Breast epithelium (tissue), 4 donors: ENCODE results near the gene AK8. TPM values are rescaled to one million over a fixed set of nuclear protein-coding genes. Genes with fewer than 3 reads are reported as not detected.

Experiments
- DNase-seq, 2 donors: peaks; one replicate each; pipeline ENCODE4 v3.0.0-alpha.2; 2019; ENCODE audit warnings: low spot score in 2 of 2
- H3K27ac ChIP-seq, 2 donors: fragments of 200-600 bp; sonication (generic) in 1 of 2; one replicate each; pipeline ENCODE4 v1.5.1; 2016 to 2019; ENCODE audit warnings: mild to moderate bottlenecking in 1 of 2
- H3K27me3 ChIP-seq, 2 donors: fragments of 200-600 bp; sonication (generic) in 1 of 2; one replicate each; pipeline versions ENCODE4 v1.5.1 to v1.6.0; 2017 to 2019; ENCODE audit warnings: control low read depth in 1 of 2, mild to moderate bottlenecking in 1 of 2
- H3K36me3 ChIP-seq: fragments of 200-600 bp; one replicate; pipeline ENCODE4 v1.5.1; 2019
- H3K4me1 ChIP-seq, 2 donors: fragments of 200-600 bp; sonication (generic); one replicate each; pipeline ENCODE4 v1.5.1; 2016 to 2019; ENCODE audit warnings: control low read depth in 1 of 2
- H3K4me3 ChIP-seq, 3 donors: fragments of 200-600 bp; sonication (generic); 1 replicate in 2 of 3; 2 replicates in 1 of 3; pipeline ENCODE4 v1.5.1; 2016 to 2019; ENCODE audit warnings: mild to moderate bottlenecking in 3 of 3, moderate library complexity in 2 of 3
- H3K9me3 ChIP-seq, 2 donors: fragments of 200-600 bp; sonication (generic) in 1 of 2; one replicate each; pipeline ENCODE4 v1.5.1; 2016 to 2019; ENCODE audit warnings: control low read depth in 1 of 2
- CTCF ChIP-seq, 3 donors: fragments of 450-650 bp; IDR thresholded peaks; one replicate each; pipeline ENCODE4 v1.5.1; 2016 to 2017; ENCODE audit warnings: antibody characterized with exemption in 3 of 3, mild to moderate bottlenecking in 3 of 3, moderate library complexity in 3 of 3
- POLR2A ChIP-seq: fragments of 450-650 bp; IDR thresholded peaks from one replicate; pipeline ENCODE4 v1.6.1; 2016; ENCODE audit warnings: antibody characterized with exemption, mild to moderate bottlenecking, moderate library complexity
- POLR2AphosphoS5 ChIP-seq, 3 donors: sonication (generic); formaldehyde crosslinking; IDR thresholded peaks; one replicate each; pipeline ENCODE4 v1.6.1; 2017; ENCODE audit warnings: antibody characterized with exemption in 3 of 3
- intact Hi-C: fragments of 100-400 bp; cut with DNase I; formaldehyde crosslinking; loops from one replicate; pipeline ENCODE4 v1.15.1; 2023; ENCODE audit warnings: low total_unique reads
- total RNA-seq, 3 donors: library from RNA; depleted of rRNA; stranded (reverse); fragments of >200 nt; gene quantifications; one replicate each; pipeline ENCODE4 v1.1.0, GENCODE V29; 2016

AK8 gene
- total RNA-seq, 3 donors from 2014 or later: 0.66 to 2.6 (median 1.0) TPM

- no peak overlapping the region for H3K27ac ChIP-seq
- no peak overlapping the region for H3K4me3 ChIP-seq
- H3K36me3 ChIP-seq: no peaks in the 10 kb centered on the region
- H3K27me3 ChIP-seq: no peaks in the 10 kb centered on the region
- H3K9me3 ChIP-seq: no peaks in the 10 kb centered on the region
- TF ChIP-seq CTCF (IDR thresholded peaks at IDR 0.05) (no peak), POLR2A (no peak), POLR2AphosphoS5 (IDR thresholded peaks at IDR 0.05) (no peak)
- intact Hi-C loops: no loop called here
- H3K4me1 ChIP-seq: no peaks in the 10 kb centered on the region
- DNase-seq: no peak
Measured at GRCh38 chr9:132854832-132855231, 23.3 kb downstream of the AK8 start.

- Histone ChIP-seq H3K27ac (no peak overlapping the region), H3K9me3 (no peaks in the 10 kb centered on the region), H3K4me3 (no peak overlapping the region), H3K36me3 (no peaks in the 10 kb centered on the region), H3K4me1 (no peaks in the 10 kb centered on the region), H3K27me3 (no peaks in the 10 kb centered on the region)
- DNase-seq: no peak
- intact Hi-C loops: no loop called here
- TF ChIP-seq CTCF (IDR thresholded peaks at IDR 0.05) (no peak), POLR2AphosphoS5 (IDR thresholded peaks at IDR 0.05) (no peak), POLR2A (no peak)
Measured at GRCh38 chr9:132853482-132853881, 24.6 kb downstream of the AK8 start.

GRCh38 chr9:132849185-132849706, 28.8 kb downstream of the AK8 start:
- DNase-seq: no peak
- Histone ChIP-seq H3K9me3 (no peaks in the 10 kb centered on the region), H3K27me3 (no peaks in the 10 kb centered on the region), H3K27ac (no peak overlapping the region), H3K36me3 (no peaks in the 10 kb centered on the region), H3K4me1 (no peaks in the 10 kb centered on the region), H3K4me3 (no peak overlapping the region)
- TF ChIP-seq CTCF (IDR thresholded peaks at IDR 0.05): no peak
- no peak for TF ChIP-seq POLR2A
- no peak for TF ChIP-seq POLR2AphosphoS5 (IDR thresholded peaks at IDR 0.05)
- intact Hi-C loops: no loop called here

- Histone ChIP-seq H3K4me3 (no peak overlapping the region), H3K27me3 (no peaks in the 10 kb centered on the region), H3K27ac (no peak overlapping the region), H3K9me3 (no peaks in the 10 kb centered on the region), H3K4me1 (no peaks in the 10 kb centered on the region), H3K36me3 (no peaks in the 10 kb centered on the region)
- intact Hi-C loops: no loop called here
- DNase-seq: no peak
- no peak for TF ChIP-seq POLR2A
- TF ChIP-seq CTCF (IDR thresholded peaks at IDR 0.05): no peak
- TF ChIP-seq POLR2AphosphoS5 (IDR thresholded peaks at IDR 0.05): no peak
Measured at GRCh38 chr9:132846918-132847515, 31.1 kb downstream of the AK8 start.

GRCh38 chr9:132846109-132846917, 31.8 kb downstream of the AK8 start:
- DNase-seq: no peak
- Histone ChIP-seq H3K9me3 (no peaks in the 10 kb centered on the region), H3K27me3 (no peaks in the 10 kb centered on the region), H3K4me1 (no peaks in the 10 kb centered on the region), H3K27ac (no peak overlapping the region), H3K36me3 (no peaks in the 10 kb centered on the region), H3K4me3 (no peak overlapping the region)
- no peak for TF ChIP-seq CTCF (IDR thresholded peaks at IDR 0.05)
- TF ChIP-seq POLR2A: no peak
- no peak for TF ChIP-seq POLR2AphosphoS5 (IDR thresholded peaks at IDR 0.05)
- intact Hi-C loops: no loop called here
